Neural progenitor cell (in vitro differentiated cells): ENCODE data around the gene POP4. TPM values are rescaled to one million over a fixed set of nuclear protein-coding genes. Genes with fewer than 3 reads are reported as not detected.

Experiments used
- DNase-seq: peaks from one replicate; pipeline ENCODE4 v3.0.0-alpha.2; 2016; ENCODE audit warnings: low spot score
- H2AFZ ChIP-seq: fragments of 200-600 bp; sonication (generic); replicated peaks from 2 replicates; pipeline ENCODE4 v1.6.1; 2016; ENCODE audit warnings: antibody characterized with exemption
- H3F3A ChIP-seq: fragments of 200-600 bp; sonication (generic); 2 replicates; pipeline ENCODE4 v1.6.1; 2016; ENCODE audit warnings: antibody characterized with exemption, low read depth
- H3K27ac ChIP-seq: fragments of 200-600 bp; sonication (generic); 2 replicates; pipeline ENCODE4 v1.5.1; 2016; ENCODE audit warnings: mild to moderate bottlenecking
- H3K27me3 ChIP-seq: fragments of 200-600 bp; sonication (generic); 2 replicates; pipeline ENCODE4 v1.6.1; 2016; ENCODE audit warnings: mild to moderate bottlenecking, moderate library complexity
- H3K36me3 ChIP-seq: fragments of 200-600 bp; sonication (generic); 2 replicates; pipeline ENCODE4 v1.5.1; 2016
- H3K4me1 ChIP-seq: fragments of 200-600 bp; sonication (generic); 2 replicates; pipeline ENCODE4 v1.6.1; 2016; ENCODE audit warnings: mixed run types
- H3K4me2 ChIP-seq: fragments of 200-600 bp; sonication (generic); 2 replicates; pipeline ENCODE4 v1.6.1; 2016
- H3K4me3 ChIP-seq: fragments of 200-600 bp; sonication (generic); 2 replicates; pipeline ENCODE4 v1.5.1; 2016
- H3K79me2 ChIP-seq: fragments of 200-600 bp; sonication (generic); 2 replicates; pipeline ENCODE4 v1.6.1; 2016; ENCODE audit warnings: low read depth
- H3K9ac ChIP-seq: fragments of 200-600 bp; sonication (generic); 2 replicates; pipeline ENCODE4 v1.6.1; 2016
- H3K9me3 ChIP-seq: fragments of 200-600 bp; sonication (generic); 2 replicates; pipeline ENCODE4 v1.5.1; 2016; ENCODE audit warnings: low read depth
- H4K20me1 ChIP-seq: fragments of 200-600 bp; sonication (generic); 2 replicates; pipeline ENCODE4 v1.6.1; 2016; ENCODE audit warnings: low read depth
- H3K27ac Mint-ChIP-seq: 3 replicates; pipeline ENCODE4 v1.8.0; 2021; ENCODE audit warnings: mixed read lengths
- H3K27me3 Mint-ChIP-seq: 2 replicates; pipeline ENCODE4 v1.8.0; 2022; ENCODE audit warnings: low read depth, mild to moderate bottlenecking, inconsistent platforms, moderate library complexity, mixed read lengths; ENCODE audit not compliant: insufficient read depth
- H3K36me3 Mint-ChIP-seq: 3 replicates; pipeline ENCODE4 v1.8.0; 2021; ENCODE audit warnings: mixed read lengths
- H3K4me1 Mint-ChIP-seq: 3 replicates; pipeline ENCODE4 v1.8.0; 2021; ENCODE audit warnings: mixed read lengths
- H3K4me3 Mint-ChIP-seq: 3 replicates; pipeline ENCODE4 v1.8.0; 2021; ENCODE audit warnings: mild to moderate bottlenecking, moderate library complexity, mixed read lengths
- H3K9me3 Mint-ChIP-seq: 3 replicates; pipeline ENCODE4 v1.8.0; 2020; ENCODE audit warnings: mixed read lengths
- CTCF ChIP-seq: fragments of 200-600 bp; sonication (generic); IDR thresholded peaks from 2 replicates; pipeline ENCODE4 v1.5.1; 2017; ENCODE audit warnings: antibody characterized with exemption, mild to moderate bottlenecking
- EZH2 ChIP-seq: fragments of 200-600 bp; sonication (generic); IDR thresholded peaks from 2 replicates; pipeline ENCODE4 v1.6.1; 2017; ENCODE audit warnings: antibody characterized with exemption, mild to moderate bottlenecking, moderate library complexity
- EZH2phosphoT487 ChIP-seq: fragments of 200-600 bp; sonication (generic); IDR thresholded peaks from 2 replicates; pipeline ENCODE4 v1.6.1; 2017; ENCODE audit warnings: antibody characterized with exemption
- total RNA-seq: library from RNA; depleted of rRNA; stranded (reverse); fragments of >200 nt; gene quantifications from 2 replicates; pipeline ENCODE4 v1.2.3, GENCODE V29; 2015; ENCODE audit warnings: low replicate concordance

Gene POP4
- total RNA-seq, 1 donor from 2014 or later = 77.8 TPM

- H3K4me3 Mint-ChIP-seq = peak overlapping the region; percentile 18
- Histone ChIP-seq H3F3A (peaks cover 21% of the 10 kb centered on the region), H3K4me2 (no peak overlapping the region)
Observed at GRCh38 chr19:29662604-29663404, 56.7 kb downstream of the POP4 start.

DNA sequence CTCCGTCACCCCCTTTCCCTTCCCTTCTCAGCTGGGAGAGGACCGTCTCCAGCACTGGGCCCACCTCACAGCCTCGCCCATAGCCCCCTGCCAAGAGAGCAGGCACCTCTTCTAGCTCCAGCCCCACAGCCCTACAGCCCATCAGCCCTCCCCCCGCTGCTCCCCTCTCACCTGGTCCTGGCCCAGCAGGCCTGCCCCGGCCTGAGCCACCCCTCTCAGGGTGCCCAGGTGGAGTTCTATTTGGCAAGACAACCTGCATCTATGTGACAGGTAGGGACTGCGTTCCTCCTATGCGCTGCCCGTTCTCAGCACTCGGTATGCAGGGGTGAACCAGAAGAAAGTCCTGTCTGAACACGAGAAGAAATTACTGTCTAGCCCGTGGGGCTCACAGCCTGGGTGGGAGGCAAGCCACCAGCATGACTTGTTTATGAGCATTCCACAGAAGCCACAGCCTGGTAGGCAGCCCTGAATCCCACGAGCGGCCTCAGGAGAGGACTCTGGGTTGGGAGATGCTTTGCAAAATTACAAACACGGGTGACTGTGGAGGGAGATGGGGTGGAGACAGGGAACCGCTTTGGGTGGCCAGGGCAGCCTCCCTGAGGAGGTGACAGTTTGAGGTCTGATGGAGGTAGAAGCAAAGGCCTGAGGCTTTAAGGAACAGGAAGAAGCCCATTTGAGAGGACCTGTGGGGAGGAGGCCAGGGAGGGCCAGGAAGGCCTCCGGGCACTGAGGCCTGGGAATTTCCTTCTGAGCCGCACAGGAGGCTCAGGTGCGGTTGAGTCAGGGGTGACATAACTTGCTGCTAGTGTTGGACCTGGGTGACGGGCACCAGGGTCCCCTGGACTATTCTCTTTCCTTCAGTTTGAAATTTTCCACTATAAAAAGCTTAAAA is 58.0 kb downstream of the POP4 start:
- no peak overlapping the region for H3K27ac ChIP-seq
- no peak overlapping the region for H2AFZ ChIP-seq
- TF ChIP-seq EZH2phosphoT487 (peak; percentile 6), EZH2 (no peak), CTCF (no peak)
- Mint-ChIP-seq H3K27ac (no peak overlapping the region), H3K4me3 (peak overlapping the region; percentile 81), H3K4me1 (peaks cover 38% of the 10 kb centered on the region), H3K36me3 (no peaks in the 10 kb centered on the region), H3K9me3 (no peaks in the 10 kb centered on the region), H3K27me3 (peaks cover 21% of the 10 kb centered on the region)
- peaks cover 64% of the 10 kb centered on the region for H3K27me3 ChIP-seq
- no peak overlapping the region for H3K4me3 ChIP-seq
- peaks cover 11% of the 10 kb centered on the region for H4K20me1 ChIP-seq
- H3K4me2 ChIP-seq = no peak overlapping the region
- DNase-seq = no peak
- H3K79me2 ChIP-seq = no peaks in the 10 kb centered on the region
- H3K9me3 ChIP-seq = no peaks in the 10 kb centered on the region
- H3K36me3 ChIP-seq = no peaks in the 10 kb centered on the region
- H3K4me1 ChIP-seq = peaks cover 13% of the 10 kb centered on the region
- no peak overlapping the region for H3K9ac ChIP-seq
- peaks cover 22% of the 10 kb centered on the region for H3F3A ChIP-seq

More at GRCh38 chr19:29662604-29663404, 56.7 kb downstream of the POP4 start:
- no peaks in the 10 kb centered on the region for H3K79me2 ChIP-seq
- Mint-ChIP-seq H3K4me1 (peaks cover 39% of the 10 kb centered on the region), H3K27ac (peak overlapping the region; percentile 85), H3K9me3 (no peaks in the 10 kb centered on the region), H3K36me3 (no peaks in the 10 kb centered on the region), H3K27me3 (peaks cover 21% of the 10 kb centered on the region)
- peaks cover 11% of the 10 kb centered on the region for H4K20me1 ChIP-seq
- H3K27me3 ChIP-seq = peaks cover 57% of the 10 kb centered on the region
- H3K9me3 ChIP-seq = no peaks in the 10 kb centered on the region
- H3K9ac ChIP-seq = no peak overlapping the region
- no peak overlapping the region for H2AFZ ChIP-seq
- H3K27ac ChIP-seq = no peak overlapping the region
- H3K4me1 ChIP-seq = peaks cover 13% of the 10 kb centered on the region
- TF ChIP-seq EZH2phosphoT487 (no peak), EZH2 (no peak), CTCF (no peak)
- no peak overlapping the region for H3K4me3 ChIP-seq
- no peaks in the 10 kb centered on the region for H3K36me3 ChIP-seq
- DNase-seq = no peak

GRCh38 chr19:29664753-29665214 is 58.7 kb downstream of the POP4 start:
- Histone ChIP-seq H3K27ac (no peak overlapping the region), H2AFZ (peak overlapping the region; percentile 72), H3K4me3 (peak overlapping the region; percentile 67), H3F3A (peaks cover 22% of the 10 kb centered on the region), H3K79me2 (no peaks in the 10 kb centered on the region), H3K4me1 (peaks cover 13% of the 10 kb centered on the region), H3K4me2 (peak overlapping the region; percentile 89), H3K9ac (no peak overlapping the region), H3K27me3 (peaks cover 64% of the 10 kb centered on the region), H3K36me3 (no peaks in the 10 kb centered on the region), H3K9me3 (no peaks in the 10 kb centered on the region), H4K20me1 (peaks cover 11% of the 10 kb centered on the region)
- TF ChIP-seq EZH2 = no peak
- no peak for TF ChIP-seq CTCF
- TF ChIP-seq EZH2phosphoT487 = no peak
- Mint-ChIP-seq H3K9me3 (no peaks in the 10 kb centered on the region), H3K4me3 (peak overlapping the region; percentile 81), H3K4me1 (peaks cover 40% of the 10 kb centered on the region), H3K36me3 (peaks cover 2% of the 10 kb centered on the region), H3K27ac (no peak overlapping the region), H3K27me3 (peaks cover 23% of the 10 kb centered on the region)
- DNase-seq = no peak
